OCI-LY7 (cell line): ENCODE results near the gene OGG1. TPM values are rescaled to one million over a fixed set of nuclear protein-coding genes. Genes with fewer than 3 reads are reported as not detected.

ENCODE experiments used
- BruUV-seq: library from RNA; stranded (reverse); fragments of 400-500 nt; replicated peaks from 2 replicates; lab custom pipeline; 2021; lab: Mats Ljungman, UMichigan
- CTCF ChIA-PET: fragments of 300-600 bp; sonication (Branson Sonifier 250); formaldehyde crosslinking; loops from one replicate; lab custom pipeline; 2022; ENCODE audit warnings: antibody characterized with exemption; ENCODE audit not compliant: unreplicated experiment; lab: Charles Lee
- POLR2A ChIA-PET: fragments of 300-600 bp; sonication (Branson Sonifier 250); formaldehyde crosslinking; loops from one replicate; lab custom pipeline; 2022; ENCODE audit warnings: antibody characterized with exemption; lab: Charles Lee
- DNase-seq: peaks from one replicate; pipeline ENCODE4 v3.0.0-alpha.2; 2015; ENCODE audit warnings: low spot score
- H2AFZ ChIP-seq: fragments of 200-600 bp; sonication (generic), shearing (Covaris generic); 2 replicates; pipeline ENCODE4 v1.6.1; 2014; ENCODE audit warnings: mild to moderate bottlenecking, antibody characterized with exemption, low read length, moderate library complexity
- H3K27ac ChIP-seq: fragments of 200-600 bp; sonication (generic); 2 replicates; pipeline ENCODE4 v1.5.1; 2014; ENCODE audit warnings: mixed run types, low read depth, mild to moderate bottlenecking, moderate library complexity, low read length, inconsistent platforms; ENCODE audit not compliant: poor library complexity, severe bottlenecking
- H3K36me3 ChIP-seq: fragments of 200-600 bp; sonication (generic); 2 replicates; pipeline ENCODE4 v1.6.1; 2014; ENCODE audit warnings: mild to moderate bottlenecking, antibody characterized with exemption, low read length, moderate library complexity, mixed read lengths; ENCODE audit not compliant: insufficient read depth
- H3K4me1 ChIP-seq: fragments of 200-600 bp; sonication (generic); 2 replicates; pipeline ENCODE4 v1.5.1; 2014; ENCODE audit warnings: mild to moderate bottlenecking, low read length; ENCODE audit not compliant: insufficient read depth, poor library complexity, severe bottlenecking
- H3K4me2 ChIP-seq: fragments of 200-600 bp; sonication (generic); 2 replicates; pipeline ENCODE4 v1.6.1; 2014; ENCODE audit warnings: mild to moderate bottlenecking, low read length
- H3K4me3 ChIP-seq: fragments of 200-600 bp; sonication (generic); 2 replicates; pipeline ENCODE4 v1.5.1; 2014; ENCODE audit warnings: mild to moderate bottlenecking, low read depth, low read length; ENCODE audit not compliant: poor library complexity, severe bottlenecking
- H3K79me2 ChIP-seq: fragments of 200-600 bp; sonication (generic); 2 replicates; pipeline ENCODE4 v1.6.1; 2016; ENCODE audit warnings: low read depth, mild to moderate bottlenecking, low read length, moderate library complexity, mixed read lengths; ENCODE audit not compliant: insufficient read depth
- H3K9me2 ChIP-seq: fragments of 200-600 bp; sonication (generic); 2 replicates; pipeline ENCODE4 v1.6.1; 2016; ENCODE audit warnings: mild to moderate bottlenecking, low read length, mixed read lengths; ENCODE audit not compliant: insufficient read depth
- H3K9me3 ChIP-seq: fragments of 200-600 bp; sonication (generic); 2 replicates; pipeline ENCODE4 v1.6.1; 2014; ENCODE audit warnings: mild to moderate bottlenecking, mixed run types, low read length, mixed read lengths
- H4K20me1 ChIP-seq: fragments of 200-600 bp; sonication (generic); 2 replicates; pipeline ENCODE4 v1.6.1; 2014; ENCODE audit warnings: mild to moderate bottlenecking, antibody characterized with exemption, low read length, moderate library complexity, mixed read lengths; ENCODE audit not compliant: insufficient read depth
- EZH2phosphoT487 ChIP-seq: fragments of 200-600 bp; sonication (generic); IDR thresholded peaks from 2 replicates; pipeline ENCODE4 v1.6.1; 2018; ENCODE audit warnings: low read depth, borderline replicate concordance, mild to moderate bottlenecking, mixed run types, antibody characterized with exemption, low read length, moderate library complexity, mixed read lengths
- intact Hi-C: fragments of 100-400 bp; cut with micrococcal nuclease; formaldehyde crosslinking; loops from one replicate; pipeline ENCODE4 v1.10.0; 2022; ENCODE audit not compliant: unreplicated experiment
- total RNA-seq, 2 experiments: library from RNA; depleted of rRNA in 1 of 2; stranded (reverse); fragments of >200 nt in 1 of 2; shearing (Covaris generic) in 1 of 2; gene quantifications; 2 replicates each; pipeline ENCODE4 v1.2.3, GENCODE V29; 2014 to 2022
- TF ChIP-seq, protein P1 (sequence below): fragments of 200-600 bp; sonication (generic); conservative IDR thresholded peaks from 2 replicates; pipeline ENCODE4 v1.5.1; 2014; ENCODE audit warnings: mild to moderate bottlenecking, antibody characterized with exemption, low read length, moderate library complexity, mixed read lengths

Gene OGG1
- total RNA-seq, 2 experiments from 2014 or later, result 119 to 121 TPM

DNA sequence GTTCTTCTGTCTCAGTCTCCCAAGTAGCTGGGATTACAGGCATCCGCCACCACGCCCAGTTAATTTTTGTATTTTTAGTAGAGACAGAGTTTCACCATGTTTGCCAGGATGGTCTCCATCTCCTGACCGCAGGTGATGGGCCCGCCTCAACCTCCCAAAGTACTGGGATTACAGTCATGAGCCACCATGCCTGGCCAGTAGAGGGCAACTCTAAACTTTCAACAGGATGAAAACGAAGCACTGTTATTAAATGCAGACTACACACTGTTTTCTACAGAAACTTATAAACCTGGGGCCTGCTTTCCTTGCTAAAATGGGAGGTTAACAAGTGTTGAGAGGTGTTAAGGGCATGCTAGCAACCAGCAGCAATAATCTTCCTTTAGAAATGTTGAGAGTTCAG, 50.8 kb downstream of the OGG1 start:
- Histone ChIP-seq H3K4me3 (no peak overlapping the region), H2AFZ (no peak overlapping the region), H3K9me3 (no peaks in the 10 kb centered on the region), H3K36me3 (peaks cover 96% of the 10 kb centered on the region), H3K27ac (no peak overlapping the region), H4K20me1 (no peaks in the 10 kb centered on the region), H3K4me1 (peaks cover 10% of the 10 kb centered on the region), H3K79me2 (peaks cover 27% of the 10 kb centered on the region), H3K4me2 (no peak overlapping the region), H3K9me2 (no peaks in the 10 kb centered on the region)
- CTCF ChIA-PET, result interaction anchor here (0.6 kb wide), 1 partner anchor 423 kb away, joined by 4 read pairs; no protein-coding TSS in a partner anchor
- no peak for TF ChIP-seq EZH2phosphoT487
- TF ChIP-seq, protein P1, sequence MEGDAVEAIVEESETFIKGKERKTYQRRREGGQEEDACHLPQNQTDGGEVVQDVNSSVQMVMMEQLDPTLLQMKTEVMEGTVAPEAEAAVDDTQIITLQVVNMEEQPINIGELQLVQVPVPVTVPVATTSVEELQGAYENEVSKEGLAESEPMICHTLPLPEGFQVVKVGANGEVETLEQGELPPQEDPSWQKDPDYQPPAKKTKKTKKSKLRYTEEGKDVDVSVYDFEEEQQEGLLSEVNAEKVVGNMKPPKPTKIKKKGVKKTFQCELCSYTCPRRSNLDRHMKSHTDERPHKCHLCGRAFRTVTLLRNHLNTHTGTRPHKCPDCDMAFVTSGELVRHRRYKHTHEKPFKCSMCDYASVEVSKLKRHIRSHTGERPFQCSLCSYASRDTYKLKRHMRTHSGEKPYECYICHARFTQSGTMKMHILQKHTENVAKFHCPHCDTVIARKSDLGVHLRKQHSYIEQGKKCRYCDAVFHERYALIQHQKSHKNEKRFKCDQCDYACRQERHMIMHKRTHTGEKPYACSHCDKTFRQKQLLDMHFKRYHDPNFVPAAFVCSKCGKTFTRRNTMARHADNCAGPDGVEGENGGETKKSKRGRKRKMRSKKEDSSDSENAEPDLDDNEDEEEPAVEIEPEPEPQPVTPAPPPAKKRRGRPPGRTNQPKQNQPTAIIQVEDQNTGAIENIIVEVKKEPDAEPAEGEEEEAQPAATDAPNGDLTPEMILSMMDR, result peak; percentile 64
- DNase-seq, result no peak
- POLR2A ChIA-PET, result interaction anchor here (0.6 kb wide), 1 partner anchor 417 kb away, joined by 3 read pairs; no protein-coding TSS in a partner anchor
- intact Hi-C loops, result no loop called here
- no TSS peak for BruUV-seq

DNA sequence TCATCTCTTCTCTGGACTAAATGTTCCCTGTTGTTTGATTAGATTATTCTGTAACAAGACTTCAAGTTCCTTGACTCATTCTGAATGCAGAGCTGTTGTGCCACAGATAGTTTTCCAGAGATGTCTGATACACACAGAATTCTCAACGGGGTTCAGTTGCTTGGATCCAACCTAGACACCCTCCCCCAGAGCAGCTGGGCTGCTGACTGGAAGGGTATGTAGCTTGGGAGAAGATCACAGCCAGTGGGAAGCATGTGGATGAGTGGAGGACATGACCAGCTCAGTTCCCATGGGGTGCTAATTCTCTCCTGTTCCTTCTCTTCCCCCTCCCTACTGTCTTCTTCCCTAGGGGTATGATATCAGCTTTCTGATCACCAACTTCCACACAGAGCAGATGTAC, 53.7 kb downstream of the OGG1 start:
- intact Hi-C loops, result no loop called here
- H3K79me2 ChIP-seq, result no peaks in the 10 kb centered on the region
- no peak overlapping the region for H3K27ac ChIP-seq
- no TSS peak for BruUV-seq
- POLR2A ChIA-PET, result interaction anchor here (0.6 to 2.4 kb wide), 3 partner anchors 11 to 457 kb away, joined by 3 to 10 read pairs (median 4); partner anchors contain the start of genes ARPC4 and TADA3
- no peak overlapping the region for H3K4me2 ChIP-seq
- H3K9me3 ChIP-seq, result no peaks in the 10 kb centered on the region
- H3K9me2 ChIP-seq, result no peaks in the 10 kb centered on the region
- no peak for DNase-seq
- peaks cover 96% of the 10 kb centered on the region for H3K36me3 ChIP-seq
- H3K4me1 ChIP-seq, result peaks cover 3% of the 10 kb centered on the region
- no peak for TF ChIP-seq EZH2phosphoT487
- TF ChIP-seq, protein P1, result no peak
- no peak overlapping the region for H3K4me3 ChIP-seq
- CTCF ChIA-PET, result interaction anchor here (0.6 to 1.0 kb wide), 2 partner anchors 8 to 299 kb away, joined by 5 read pairs; no protein-coding TSS in a partner anchor
- H2AFZ ChIP-seq, result no peak overlapping the region
- H4K20me1 ChIP-seq, result no peaks in the 10 kb centered on the region

DNA sequence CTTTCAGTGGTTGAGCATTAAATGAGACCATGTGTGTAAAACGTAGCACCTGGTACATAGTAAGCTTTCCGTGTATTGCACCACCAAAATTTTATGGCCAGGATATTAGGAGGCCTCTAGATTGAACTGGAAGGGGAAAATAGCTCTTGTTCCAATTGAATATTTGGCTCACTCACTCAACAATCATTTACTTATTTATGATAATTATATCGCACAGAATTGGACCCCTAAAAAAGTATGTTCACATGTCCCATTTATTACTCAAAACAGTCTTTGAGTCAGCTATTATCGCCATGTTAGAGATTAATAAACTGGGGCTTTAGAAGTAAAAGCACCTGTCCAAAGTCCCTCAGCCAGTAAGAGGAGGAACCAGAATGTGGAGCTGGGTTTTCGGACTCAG, 55.2 kb downstream of the OGG1 start:
- intact Hi-C loops, result no loop called here
- Histone ChIP-seq H3K4me3 (no peak overlapping the region), H4K20me1 (no peaks in the 10 kb centered on the region), H3K27ac (no peak overlapping the region), H3K9me3 (no peaks in the 10 kb centered on the region), H3K79me2 (no peaks in the 10 kb centered on the region), H3K36me3 (peaks cover 84% of the 10 kb centered on the region), H3K4me1 (peaks cover 18% of the 10 kb centered on the region), H2AFZ (no peak overlapping the region), H3K9me2 (no peaks in the 10 kb centered on the region), H3K4me2 (no peak overlapping the region)
- BruUV-seq, result TSS peak; percentile 25
- POLR2A ChIA-PET, result interaction anchor here (2.1 to 2.4 kb wide), 2 partner anchors 9 to 12 kb away, joined by 9 to 10 read pairs; partner anchors contain the start of genes ARPC4 and TADA3
- CTCF ChIA-PET, result no interaction called here
- DNase-seq, result no peak
- TF ChIP-seq, protein P1, result no peak
- no peak for TF ChIP-seq EZH2phosphoT487
